ENCODE measurements around the gene ITPA.
"Not testable (repeated sequence)": the region's sequence is repeated elsewhere in the genome, so short reads cannot be mapped to it uniquely, and the experiment has no call there.

The ITPA gene

DNA sequence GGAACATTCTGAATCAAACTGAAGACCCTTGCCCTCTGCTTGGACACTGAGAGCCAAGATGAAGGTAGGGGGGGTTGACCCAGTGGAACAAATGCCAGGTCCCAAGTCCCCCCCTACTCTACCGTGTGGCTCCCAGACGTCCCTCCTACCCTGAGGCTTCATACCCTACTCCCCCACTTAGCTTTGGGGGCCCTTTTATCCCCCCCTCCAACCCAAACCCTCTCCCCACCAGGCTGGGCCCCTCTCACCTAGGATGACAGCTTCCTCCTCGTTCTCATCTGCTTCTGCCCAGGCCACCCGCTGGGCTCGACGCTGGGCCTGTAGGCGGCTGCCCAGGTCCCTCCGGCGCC lies 6.4 kb upstream of the ITPA start:
- DNase-seq, result no peak

DNA sequence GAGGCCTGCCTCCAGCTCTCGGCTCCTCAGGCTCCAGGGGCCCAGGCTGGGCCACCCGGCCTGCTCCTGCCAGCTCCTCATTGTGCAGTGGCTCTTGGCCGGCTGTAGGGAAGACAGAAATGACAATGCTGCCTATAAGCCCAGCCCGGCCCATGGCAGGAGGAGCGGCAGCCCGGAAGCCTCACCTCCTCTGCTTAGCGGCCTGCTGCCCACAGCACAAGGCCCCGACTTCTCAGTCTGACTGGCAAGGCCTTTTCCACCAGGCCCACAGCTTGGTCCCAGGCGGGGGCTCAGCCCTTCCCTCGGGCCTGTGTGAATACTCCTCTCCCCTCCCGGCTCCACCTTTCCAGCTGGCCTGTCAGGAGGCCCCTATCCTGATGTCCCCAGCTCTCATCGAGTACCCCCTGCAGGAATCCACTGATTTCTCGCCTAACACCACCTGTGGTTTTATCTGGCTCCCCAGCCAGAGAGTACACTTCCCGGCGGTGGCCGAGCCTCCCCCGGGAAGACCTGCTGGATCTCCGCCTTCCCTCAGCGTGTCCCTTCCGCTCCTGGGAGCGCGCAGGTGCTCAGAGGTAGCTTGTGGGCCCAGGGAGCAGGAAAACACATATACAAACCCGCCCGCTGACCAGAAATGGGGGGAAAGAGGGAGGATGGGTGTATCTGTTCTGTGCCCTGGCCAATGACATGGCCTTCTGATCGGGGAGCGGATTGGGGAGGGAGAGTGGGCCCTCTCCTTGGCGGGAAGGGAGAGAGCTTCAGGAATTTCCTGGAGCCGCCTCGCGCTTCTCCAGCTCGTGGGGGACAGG lies 5.8 kb upstream of the ITPA start:
- DNase-seq, result peak in 1 of 2 experiments; percentile 26

DNA sequence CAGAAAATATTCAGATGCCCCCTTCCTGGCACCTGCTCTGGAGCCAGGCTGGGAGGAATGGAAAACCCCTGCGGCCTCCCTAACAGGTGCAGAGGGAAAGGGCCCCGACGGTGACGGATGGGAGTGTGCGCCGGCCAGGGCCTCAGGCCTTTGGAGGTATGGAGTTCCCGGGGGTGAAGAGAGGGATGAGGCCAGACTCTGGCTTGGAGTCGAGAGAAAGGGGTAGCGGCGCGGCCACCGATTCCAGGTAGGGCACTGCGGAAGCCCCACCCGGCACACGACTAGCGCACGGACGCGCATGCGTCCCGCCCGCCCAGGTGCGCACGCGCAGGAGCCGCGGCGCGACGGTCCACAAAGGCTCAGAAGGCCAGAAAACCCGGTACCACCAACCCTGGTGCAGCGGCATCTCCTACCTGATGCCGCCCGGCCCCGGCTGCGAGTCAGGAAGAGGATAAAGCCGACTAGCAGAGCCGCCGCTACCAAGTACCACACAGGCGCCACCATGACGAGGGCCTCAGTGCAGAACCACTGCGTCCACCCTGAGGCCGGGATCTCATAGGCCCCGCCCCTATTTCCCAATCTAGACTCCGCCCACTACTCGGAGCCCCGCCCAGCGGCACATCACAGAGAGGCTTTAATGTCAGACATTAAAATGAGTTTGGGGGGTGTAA lies 5.0 kb upstream of the ITPA start, which contains the start of gene DDRGK1:
TSS of gene DDRGK1 (minus strand) at position 559 of the 671 bp plus-strand sequence. CDS start at position 504, 55 bp downstream.
- peak; percentile 62 to 83 for DNase-seq

DNA sequence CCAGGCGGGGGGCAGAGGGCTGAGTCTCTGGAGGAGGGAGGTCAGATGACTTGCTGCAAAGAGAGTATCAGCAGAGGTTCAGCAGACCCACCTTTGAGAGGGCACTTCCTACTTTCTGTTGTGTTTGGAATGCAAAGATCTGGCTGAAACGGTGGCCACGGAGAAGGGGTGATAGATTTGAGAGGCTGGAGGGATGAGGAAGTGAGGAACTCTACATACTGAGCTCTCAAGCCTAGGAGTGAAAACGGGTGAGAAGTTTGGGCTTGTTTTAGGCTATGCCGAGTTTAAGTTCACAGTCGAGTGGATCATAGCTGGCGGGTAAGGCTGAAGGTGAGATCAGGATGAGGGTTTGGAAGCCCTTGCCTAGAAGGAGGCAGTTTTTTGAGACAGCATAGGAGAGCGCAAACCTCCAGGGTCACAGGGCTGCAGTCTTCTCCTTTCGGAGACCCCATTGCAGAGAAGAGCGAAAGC lies 477 bp upstream of the ITPA start:
- DNase-seq, result no peak

DNA sequence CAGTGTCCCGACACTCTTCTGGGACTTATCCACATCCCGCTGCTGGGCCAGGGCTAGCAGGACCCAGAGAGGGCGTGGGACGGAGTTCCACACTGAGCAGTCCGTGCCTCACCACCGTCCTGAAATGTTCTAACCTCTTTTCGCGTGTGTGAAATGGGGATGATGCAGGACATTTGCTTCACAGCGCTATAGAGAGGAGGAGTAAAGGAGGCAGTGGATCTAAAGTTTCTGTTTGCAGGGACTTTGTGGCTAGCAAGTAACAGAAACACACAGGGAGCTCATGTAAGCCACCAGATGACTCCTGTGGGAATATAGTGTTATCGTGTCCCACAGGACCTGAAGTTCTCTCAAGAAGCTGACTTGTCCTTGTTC lies 634 bp downstream of the ITPA start:
- DNase-seq, result no peak

DNA sequence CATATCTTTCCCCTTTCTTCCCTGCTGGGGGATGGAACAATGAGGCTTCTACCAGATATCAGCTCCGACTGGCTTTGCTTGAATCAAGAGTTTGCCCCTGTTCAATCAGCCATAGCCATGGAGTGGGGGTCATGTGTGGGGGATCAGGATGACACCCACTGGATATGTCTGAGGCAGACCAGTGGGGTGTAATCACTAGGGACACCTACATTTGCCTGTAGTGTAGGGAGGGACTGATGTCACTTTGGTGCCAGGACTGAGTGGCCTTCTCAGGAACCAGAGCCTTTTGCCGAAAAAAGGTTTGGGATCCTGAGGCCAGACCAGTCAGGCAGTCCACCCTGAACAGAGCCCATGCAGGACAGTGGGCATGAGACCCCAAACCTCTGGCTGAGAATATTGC lies 1.0 kb downstream of the ITPA start:
- DNase-seq, result no peak

DNA sequence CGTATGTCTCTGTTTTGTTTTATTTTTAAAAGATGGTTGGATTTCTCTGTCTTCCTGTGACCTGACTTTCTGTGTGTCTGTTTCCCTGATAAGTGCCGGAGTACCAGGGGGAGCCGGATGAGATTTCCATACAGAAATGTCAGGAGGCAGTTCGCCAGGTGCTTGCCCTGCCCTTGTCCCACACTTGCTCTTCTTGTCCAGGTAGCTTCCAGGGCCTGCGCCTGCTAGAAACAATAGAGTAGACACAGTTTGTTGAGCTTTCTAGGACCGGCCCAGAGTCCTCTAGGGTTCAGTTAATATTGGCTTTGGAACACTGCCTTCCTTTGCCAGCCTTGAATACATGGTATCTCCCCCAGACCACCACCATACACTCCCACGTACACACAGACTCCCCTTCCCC lies 3.9 kb downstream of the ITPA start:
- no peak for DNase-seq

DNA sequence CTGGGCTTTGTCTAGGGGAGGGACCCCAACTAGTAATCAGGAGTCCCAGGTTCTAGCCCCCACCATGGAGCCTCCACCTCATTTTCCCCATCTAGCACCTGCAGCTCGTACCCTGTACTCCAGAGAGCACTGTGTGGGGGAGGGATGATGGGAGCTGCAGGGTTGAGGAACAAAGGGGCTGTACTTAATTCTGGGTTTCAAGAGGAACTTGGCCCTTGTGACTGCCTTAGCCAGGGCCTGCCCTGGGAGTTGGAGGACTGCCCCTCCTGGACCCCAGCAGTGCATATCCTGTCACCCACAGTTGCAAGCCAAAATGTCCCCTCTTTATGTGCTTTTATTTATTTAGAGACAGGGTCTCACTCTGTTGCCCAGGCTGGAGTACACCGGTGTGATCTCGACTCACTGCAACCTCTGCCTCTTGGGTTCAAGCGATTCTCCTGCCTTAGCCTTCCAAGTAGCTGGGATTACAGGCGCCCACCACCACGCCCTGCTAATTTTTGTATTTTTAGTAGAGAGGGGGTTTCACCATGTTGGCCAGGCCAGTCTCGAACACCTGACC lies 6.1 kb downstream of the ITPA start:
- not testable (repeated sequence) for DNase-seq

DNA sequence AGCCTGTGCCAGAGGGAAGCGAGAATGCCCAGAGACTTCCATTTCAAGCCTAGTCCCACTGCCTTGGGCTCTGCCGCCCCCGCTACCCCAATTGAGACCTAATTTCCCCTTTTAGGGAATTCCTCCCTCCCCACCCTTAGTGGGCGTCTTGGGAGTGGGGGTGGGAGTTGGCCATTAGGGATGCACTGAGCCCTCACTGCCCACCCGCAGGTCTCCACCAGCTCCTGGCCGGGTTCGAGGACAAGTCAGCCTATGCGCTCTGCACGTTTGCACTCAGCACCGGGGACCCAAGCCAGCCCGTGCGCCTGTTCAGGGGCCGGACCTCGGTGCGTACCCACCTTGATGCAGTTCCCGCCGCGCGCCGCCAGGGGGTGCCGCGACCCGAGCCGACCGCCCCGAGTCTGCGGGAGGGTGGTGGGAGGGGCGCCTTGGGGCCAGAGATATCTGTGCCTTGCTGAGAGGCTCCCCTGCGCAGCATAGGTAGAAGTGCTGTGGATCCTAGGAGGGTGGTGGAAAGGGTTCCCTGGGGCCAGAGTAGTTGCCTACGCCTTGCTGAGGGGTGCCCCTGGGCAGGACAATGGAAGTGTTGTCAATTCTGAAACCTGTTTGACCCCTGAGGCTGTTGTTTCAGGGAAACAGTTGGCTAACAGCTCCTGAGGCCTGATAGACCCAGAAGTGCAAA lies 9.2 kb downstream of the ITPA start:
- DNase-seq, result no peak

DNA sequence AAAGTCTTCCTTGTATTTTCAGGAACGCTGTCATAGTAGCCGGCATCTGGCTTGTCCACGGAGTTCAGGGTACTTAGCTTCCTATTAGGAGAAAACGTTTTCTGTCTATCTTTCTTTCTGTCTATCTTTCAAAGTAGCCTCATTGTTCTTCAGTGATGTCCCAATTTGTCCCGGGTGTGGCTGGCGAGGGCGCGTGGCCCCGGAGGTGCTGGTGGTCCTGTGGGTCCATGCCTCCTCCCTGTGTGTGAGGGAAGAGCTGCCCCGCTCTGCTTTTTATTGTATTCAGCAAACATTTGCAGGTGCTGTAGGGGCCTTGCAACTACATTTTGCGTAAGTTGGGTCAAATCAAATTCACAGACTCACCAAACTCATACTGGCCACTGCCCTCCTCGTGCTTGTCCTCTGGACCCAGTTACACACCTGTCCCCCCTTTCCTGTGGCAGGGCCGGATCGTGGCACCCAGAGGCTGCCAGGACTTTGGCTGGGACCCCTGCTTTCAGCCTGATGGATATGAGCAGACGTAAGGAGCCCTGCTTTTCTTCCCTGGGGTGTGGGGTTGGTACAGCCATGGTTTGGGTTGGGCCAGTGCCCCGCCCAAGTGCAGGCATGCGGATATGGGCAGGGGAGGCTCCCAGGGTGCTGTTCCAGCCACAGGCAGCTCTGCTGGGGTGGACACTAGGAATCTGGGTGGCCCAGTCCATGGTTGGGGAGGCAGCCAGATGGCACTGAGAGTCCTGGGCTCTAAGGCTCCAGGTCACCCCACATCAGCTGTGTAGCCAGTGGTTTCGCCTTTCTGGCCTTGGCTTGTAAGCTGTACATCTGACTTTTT lies 12.3 kb downstream of the ITPA start:
- DNase-seq, result no peak

DNA sequence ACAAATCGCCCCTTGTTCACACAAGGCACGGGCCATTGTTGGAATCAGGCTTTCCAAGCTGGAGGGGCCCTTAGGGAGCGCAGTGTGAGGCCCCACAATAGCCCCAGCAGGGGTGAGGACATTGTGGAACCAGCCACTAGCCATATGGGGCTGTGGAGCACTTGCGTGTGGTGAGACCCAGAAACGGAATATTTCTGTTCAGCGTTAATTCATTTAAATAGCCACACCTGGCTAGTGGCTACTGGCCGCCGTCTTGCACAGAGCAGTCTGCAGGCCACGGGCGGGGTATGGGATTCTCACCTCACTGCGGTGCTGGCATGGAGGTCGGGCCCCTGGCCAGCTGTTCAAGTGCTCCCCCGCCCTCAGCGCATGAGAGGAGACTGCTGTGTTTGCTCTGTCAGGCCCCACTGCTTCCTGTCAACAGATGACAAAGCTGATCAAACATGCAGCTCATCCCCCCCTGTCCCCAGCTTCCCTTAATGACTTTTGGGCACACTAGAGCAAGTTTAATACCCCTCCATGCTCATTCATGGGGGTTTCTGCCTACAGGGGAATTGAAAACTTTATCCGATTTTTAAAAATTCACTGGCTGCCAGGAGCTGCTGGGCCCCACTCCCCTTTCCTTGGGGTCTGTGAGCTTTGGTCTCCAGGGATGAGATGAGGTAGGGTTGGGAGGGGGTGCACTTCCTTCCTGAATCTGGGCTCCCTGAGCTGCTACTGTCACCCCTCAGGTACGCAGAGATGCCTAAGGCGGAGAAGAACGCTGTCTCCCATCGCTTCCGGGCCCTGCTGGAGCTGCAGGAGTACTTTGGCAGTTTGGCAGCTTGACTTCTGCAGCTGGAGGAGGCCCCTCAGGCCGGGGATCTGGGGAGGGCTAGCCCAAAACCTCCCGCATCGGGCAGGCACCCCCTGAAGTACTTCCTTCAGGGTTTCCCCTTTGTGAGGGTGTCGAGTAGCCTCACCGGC lies 13.6 kb downstream of the ITPA start:
- DNase-seq, result no peak

DNA sequence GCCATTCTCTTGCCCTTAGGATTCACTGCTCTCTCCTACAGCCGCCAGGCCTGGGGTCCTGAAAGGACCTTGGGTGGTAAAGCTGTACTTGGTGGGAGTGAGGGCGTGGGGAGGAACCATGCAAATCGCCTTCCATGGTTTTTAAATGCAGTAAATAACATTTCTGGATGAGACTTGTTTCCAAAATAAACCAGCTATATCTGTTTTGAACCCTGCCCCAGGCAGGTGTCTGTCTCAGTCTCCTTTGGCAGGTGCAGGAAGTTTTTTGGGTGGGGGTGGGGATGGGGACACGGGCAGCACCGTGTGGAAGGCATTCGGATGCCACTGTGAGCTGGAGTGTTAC lies 14.3 kb downstream of the ITPA start:
- DNase-seq, result no peak

DNA sequence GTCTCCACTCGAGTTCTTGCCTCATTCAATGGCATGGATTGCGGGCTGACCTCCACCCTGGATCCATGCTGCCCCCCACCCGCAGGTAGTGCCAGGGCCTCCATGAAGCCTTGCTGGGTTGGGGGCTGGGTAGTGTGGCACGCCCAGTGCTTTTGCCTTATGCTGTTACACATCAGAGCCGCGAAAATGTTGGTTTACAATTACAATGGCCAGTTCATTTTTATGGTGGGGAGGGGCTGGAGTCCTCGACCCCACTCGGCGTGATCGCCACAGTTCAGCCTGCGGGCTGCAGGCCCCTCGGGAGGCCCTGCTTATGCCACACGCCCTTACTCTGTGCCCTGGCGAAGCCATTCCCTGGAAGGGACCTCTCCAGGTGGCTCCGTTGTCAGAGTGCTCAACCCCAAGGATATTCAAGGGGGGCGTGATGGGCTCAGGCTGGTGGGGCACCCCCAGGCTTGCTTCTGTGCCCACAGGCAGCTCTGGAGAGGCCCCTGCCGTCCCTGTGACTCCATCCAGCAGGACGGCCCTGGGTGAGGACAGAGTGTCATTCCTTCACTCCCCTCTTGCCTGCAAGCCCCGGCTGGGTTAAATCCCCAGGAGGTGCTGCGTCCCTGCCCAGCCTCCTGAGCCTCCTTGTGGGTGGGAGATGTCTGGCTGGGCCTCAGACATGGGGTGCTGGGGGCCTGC lies 14.8 kb downstream of the ITPA start:
- no peak for DNase-seq

DNA sequence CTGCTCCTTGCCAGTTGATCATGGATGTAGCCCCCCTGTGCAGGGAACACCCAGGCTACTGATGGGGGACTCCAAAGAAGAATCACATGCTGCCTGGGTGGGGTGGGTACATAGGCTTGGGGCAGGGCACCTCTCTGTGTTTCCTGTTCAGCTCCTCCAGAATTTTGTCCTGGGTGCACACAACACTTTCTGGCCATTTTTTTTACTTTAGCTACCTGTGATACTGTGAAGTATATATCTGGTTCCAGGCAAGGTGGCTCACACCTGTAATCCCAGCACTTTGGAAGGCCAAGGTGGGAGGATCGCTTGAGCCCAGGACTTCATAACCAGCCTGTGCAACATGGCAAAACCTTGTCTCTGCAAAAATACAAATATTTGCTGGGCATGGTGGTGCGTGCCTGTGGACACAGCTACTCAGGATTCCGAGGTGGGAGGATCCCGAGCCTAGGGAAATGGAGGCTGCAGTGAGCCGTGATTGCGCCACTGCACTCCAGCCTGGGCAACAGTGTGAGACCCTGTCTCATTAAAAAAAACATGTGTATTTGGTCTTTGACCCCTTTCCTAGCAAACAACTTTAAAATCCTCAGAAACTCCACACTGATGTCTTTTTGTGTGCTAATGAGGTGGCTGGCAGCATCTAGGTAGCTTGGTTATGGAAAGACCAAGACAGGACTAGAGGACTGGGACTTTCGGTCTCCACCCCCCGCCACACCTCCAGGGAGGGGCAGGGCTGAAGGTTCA lies 15.6 kb downstream of the ITPA start:
- no peak for DNase-seq

DNA sequence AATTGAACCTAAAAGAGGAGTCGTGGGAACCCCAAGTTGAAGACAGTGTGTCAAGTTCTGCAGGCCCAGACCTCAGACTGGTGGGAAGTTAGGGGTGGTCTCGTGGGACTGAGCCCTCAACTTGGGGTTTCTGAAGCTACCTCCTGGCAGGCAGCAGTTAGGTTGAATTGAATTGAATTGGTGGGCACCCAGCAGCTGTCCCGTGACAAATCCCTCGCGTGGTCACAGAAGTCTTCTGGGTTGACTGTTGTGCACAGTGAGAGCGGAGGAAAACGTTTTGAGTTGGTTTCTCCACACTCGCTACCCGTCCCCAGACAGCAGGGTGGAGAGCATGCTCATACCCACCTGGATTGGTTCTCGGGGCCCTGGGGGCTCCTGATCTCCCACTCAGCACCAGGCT lies 16.8 kb downstream of the ITPA start:
- no peak for DNase-seq

DNA sequence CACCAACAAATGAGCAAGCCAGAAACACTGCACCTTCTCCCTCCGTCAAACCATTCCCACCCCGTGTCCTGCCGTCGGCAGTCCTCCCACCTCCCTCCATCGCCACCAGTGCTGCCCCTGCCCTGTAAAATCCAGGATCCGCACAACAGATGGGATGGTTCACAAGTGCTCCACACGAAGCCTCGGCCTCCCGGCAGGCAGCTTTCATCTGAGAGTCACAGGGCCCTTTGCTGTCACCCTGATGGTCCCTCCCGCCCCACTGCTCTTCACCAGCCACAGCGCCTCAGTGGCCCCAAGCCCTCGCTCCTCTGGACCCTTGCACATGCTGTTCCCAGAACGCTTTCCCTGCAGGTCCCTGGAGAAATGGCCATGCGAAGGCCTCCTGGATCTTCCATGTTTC lies 17.6 kb downstream of the ITPA start:
- no peak for DNase-seq

DNA sequence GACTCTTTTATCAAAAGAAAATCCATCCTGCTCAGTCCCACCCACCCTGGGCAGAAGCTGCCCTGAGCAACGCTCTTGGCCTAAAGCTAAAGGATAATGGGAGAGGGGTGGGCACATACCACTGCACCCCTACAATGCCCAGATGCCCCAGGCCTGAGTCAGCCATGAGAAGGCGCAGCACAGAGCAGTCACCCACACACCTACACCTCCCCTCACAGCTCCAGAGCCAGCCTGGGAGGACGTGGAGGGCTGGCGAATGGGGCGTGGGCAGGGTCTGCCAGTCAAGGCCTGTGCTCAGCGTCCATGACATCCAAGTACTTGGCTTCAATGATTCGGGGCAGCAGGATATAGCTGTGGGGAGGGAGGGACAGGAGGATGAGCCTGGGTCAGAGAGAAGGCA lies 18.2 kb downstream of the ITPA start:
- DNase-seq, result no peak

DNA sequence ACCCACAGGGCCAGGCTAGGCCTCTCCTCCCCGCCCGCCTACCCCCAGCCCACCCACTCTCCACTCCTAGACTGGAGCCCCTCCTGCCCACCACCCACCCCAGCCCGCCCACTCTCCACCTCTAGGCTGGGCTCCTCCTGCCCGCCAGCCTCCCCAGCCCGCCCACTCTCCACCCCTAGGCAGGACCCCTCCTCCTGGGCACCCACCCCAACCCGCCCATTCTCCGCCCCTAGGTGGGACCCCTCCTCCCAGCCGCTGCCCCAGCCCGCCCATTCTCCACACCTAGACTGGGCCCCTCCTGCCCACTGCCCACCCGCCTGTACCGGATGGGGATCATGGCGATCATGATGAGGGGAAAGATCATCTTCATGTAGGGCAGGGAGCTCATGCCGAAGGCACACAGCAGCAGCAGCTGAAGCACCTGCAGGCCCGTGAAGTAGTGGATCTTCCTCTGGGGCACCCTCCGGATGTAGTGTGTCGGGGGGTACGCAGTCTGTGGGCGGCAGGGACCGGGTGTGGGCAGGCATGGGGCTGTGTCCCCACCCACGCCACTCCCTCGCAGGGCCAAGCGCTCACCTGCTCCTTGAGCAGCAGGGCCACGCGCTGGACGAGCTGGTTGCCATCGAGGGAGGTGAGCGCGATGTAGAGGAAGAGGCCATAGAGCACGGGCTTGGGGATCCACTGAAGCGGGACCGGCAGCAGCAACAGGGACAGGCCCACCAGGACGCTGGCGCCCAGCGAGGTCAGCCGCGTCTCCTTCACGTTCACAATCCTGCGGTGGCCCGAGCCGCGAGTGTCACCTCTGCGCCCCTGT lies 18.8 kb downstream of the ITPA start:
- DNase-seq, result no peak

DNA sequence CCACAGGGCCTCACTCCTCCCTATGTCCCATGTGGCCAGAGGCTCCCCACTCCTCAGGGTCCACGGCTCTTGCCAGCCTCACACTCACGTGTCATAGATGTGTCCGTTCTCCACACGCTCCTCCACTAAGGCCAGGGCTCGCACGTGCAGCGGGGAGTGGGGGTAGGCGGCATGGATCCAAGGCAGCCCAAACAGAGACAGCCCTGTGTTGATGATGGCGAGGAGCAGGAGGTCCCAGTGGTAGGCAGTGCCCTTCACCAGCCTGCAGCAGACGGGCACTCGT lies 19.4 kb downstream of the ITPA start:
- DNase-seq, result no peak

DNA sequence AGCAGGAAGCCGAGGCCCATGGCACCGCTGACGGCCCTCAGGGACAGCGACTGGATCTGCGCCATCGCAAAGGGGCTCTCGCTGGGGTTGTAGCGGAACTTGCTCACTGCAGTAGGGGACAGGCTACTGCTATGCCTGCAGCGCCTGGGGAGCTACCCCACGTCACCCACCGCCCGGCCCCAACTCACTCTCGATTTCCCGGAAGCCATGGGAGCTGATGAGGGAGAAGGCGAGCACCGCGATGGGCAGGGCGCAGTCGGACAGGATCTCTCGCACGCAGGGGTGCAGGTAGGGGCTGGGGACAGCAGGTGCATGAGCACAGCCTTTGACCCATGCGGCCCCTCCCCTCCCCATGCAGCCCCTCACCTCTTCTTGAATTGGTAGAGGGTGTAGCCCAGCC lies 19.9 kb downstream of the ITPA start:
- DNase-seq, result no peak
